Bronchial epithelial cell (primary cell): Measurements from ENCODE around the gene FLG. TPM values are rescaled to one million over a fixed set of nuclear protein-coding genes. Genes with fewer than 3 reads are reported as not detected.

Experiments
- DNase-seq: peaks from one replicate; pipeline ENCODE4 v3.0.0-alpha.2; 2010; ENCODE audit warnings: low read depth
- FAIRE-seq: peaks from 2 replicates; lab custom pipeline; 2011; peaks lifted over from hg19 to GRCh38; lab: Jason Lieb, UNC
- H3K27me3 ChIP-seq: 2 replicates; pipeline ENCODE4 v1.5.1; 2011; ENCODE audit warnings: low read length; ENCODE audit not compliant: control insufficient read depth, insufficient read depth
- H3K36me3 ChIP-seq: 2 replicates; pipeline ENCODE4 v1.5.1; 2011; ENCODE audit warnings: low read length; ENCODE audit not compliant: control insufficient read depth, insufficient read depth
- H3K4me3 ChIP-seq: 2 replicates; pipeline ENCODE4 v1.5.1; 2011; ENCODE audit warnings: mild to moderate bottlenecking, low read depth, low read length, control low read depth
- total RNA-seq: library from RNA; depleted of rRNA; stranded (reverse); fragments of >200 nt; gene quantifications from 2 replicates; pipeline ENCODE4 v1.2.1, GENCODE V29; 2014
- TF ChIP-seq, protein P1 (sequence below): IDR thresholded peaks from 2 replicates; pipeline ENCODE4 v1.5.1; 2011; ENCODE audit warnings: mild to moderate bottlenecking, moderate library complexity, low read length, control low read depth, inconsistent platforms; ENCODE audit not compliant: insufficient read depth, severe bottlenecking

Gene FLG
- total RNA-seq: 0.26 and 4.0 TPM in 2 replicates

GRCh38 chr1:152325111-152325510 is at the start of gene FLG:
TSS of gene FLG (minus strand) at chr1:152325239. CDS start at chr1:152315456, 9,783 bp downstream.
- FAIRE-seq: no peak
- TF ChIP-seq, protein P1, sequence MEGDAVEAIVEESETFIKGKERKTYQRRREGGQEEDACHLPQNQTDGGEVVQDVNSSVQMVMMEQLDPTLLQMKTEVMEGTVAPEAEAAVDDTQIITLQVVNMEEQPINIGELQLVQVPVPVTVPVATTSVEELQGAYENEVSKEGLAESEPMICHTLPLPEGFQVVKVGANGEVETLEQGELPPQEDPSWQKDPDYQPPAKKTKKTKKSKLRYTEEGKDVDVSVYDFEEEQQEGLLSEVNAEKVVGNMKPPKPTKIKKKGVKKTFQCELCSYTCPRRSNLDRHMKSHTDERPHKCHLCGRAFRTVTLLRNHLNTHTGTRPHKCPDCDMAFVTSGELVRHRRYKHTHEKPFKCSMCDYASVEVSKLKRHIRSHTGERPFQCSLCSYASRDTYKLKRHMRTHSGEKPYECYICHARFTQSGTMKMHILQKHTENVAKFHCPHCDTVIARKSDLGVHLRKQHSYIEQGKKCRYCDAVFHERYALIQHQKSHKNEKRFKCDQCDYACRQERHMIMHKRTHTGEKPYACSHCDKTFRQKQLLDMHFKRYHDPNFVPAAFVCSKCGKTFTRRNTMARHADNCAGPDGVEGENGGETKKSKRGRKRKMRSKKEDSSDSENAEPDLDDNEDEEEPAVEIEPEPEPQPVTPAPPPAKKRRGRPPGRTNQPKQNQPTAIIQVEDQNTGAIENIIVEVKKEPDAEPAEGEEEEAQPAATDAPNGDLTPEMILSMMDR: no peak
- Histone ChIP-seq H3K4me3 (no peak within 1 kb of the TSS), H3K36me3 (no peaks in the 10 kb centered on the region), H3K27me3 (no peaks in the 10 kb centered on the region)
- DNase-seq: peak; percentile 90

DNA sequence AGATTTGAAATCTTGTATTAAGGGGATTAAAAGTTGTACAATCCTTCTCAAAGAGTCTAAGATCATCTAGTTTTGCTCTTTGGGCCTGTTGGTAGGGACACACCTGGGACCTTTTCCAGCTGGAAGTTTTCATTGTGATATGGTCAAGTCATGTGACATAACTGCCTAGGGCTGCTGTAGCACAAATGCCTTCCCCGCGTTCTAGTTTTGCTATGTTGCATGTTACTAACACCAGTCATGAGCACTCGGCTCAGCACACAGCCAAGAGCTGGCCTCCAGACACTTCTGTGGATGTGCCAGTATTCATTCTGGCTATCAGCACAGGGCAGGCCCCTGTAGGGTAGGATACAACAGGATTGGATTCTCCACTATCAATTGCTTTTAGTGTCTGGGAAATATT is 49.4 kb upstream of the FLG start:
- FAIRE-seq: no peak
- Histone ChIP-seq H3K4me3 (no peak overlapping the region), H3K36me3 (no peaks in the 10 kb centered on the region), H3K27me3 (peaks cover 2% of the 10 kb centered on the region)
- no peak for DNase-seq
- TF ChIP-seq, protein P1: no peak

DNA sequence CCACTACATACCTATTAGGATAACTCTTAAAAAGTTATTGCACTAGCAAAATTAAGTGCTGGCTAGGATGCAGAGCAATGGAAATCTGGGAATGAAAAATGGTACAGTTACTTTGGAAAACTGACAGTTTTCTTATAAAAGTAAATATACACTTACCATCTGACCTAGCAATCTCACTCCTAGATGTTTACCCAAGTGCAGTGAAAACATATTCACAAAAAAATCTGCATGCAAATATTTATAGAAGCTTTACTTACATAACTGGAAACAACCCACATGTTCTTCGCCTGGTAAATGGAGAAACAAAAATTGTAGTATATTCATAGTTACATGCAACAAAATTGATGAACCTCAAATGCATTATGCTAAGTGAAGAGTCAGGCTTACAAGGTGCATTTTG is 47.6 kb upstream of the FLG start:
- TF ChIP-seq, protein P1: no peak
- no peak overlapping the region for H3K4me3 ChIP-seq
- H3K27me3 ChIP-seq: peaks cover 2% of the 10 kb centered on the region
- DNase-seq: no peak
- no peak for FAIRE-seq
- H3K36me3 ChIP-seq: no peaks in the 10 kb centered on the region

GRCh38 chr1:152367436-152367835 is 42.4 kb upstream of the FLG start:
- Histone ChIP-seq H3K4me3 (no peak overlapping the region), H3K27me3 (no peaks in the 10 kb centered on the region), H3K36me3 (no peaks in the 10 kb centered on the region)
- DNase-seq (peak; percentile 98), FAIRE-seq (peak; percentile 98)
- TF ChIP-seq, protein P1: no peak

DNA sequence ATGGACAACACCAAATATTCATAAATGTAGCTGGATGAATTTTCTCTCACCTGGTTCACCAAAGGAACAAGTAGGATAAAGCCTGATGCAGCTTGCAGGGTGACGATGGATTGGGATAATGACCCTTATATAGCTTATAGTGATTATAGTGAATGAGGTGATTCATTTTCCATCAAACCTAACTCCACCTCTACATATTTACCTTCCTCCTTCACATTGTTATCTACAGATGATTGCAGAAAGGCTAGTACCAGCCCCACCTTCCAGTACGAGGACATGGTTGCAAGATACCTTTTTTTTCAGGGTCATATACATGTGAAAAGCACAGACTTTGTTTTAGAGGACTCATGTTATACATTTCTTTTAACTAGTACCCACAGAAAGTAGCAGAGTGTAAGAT is 34.9 kb upstream of the FLG start, which contains the start of gene FLG2:
Gene FLG2, minus strand, starts transcription at position 101 of the 400 bp plus-strand sequence. CDS start 1,122 bp downstream, outside the sequence.
- TF ChIP-seq, protein P1: no peak
- FAIRE-seq: no peak

GRCh38 chr1:152356736-152357135 is 31.7 kb upstream of the FLG start:
- TF ChIP-seq, protein P1: no peak
- DNase-seq: no peak
- H3K36me3 ChIP-seq: no peaks in the 10 kb centered on the region
- H3K27me3 ChIP-seq: no peaks in the 10 kb centered on the region
- H3K4me3 ChIP-seq: no peak overlapping the region
- FAIRE-seq: no peak

More for the DNA sequence above, 34.9 kb upstream of the FLG start, which contains the start of gene FLG2:
- Histone ChIP-seq H3K4me3 (no peak within 1 kb of the TSS), H3K36me3 (no peaks in the 10 kb centered on the region), H3K27me3 (no peaks in the 10 kb centered on the region)
- no peak for DNase-seq
